NCI-H524 treated with DMSO at 0.1 percent for 48 hours (cell line): ENCODE measurements around the gene SAMD15.
A peak's percentile ranks its signal among the peaks of the same experiment; 100 is the strongest.
"Not testable (repeated sequence)": the region's sequence is repeated elsewhere in the genome, so short reads cannot be mapped to it uniquely, and the experiment has no call there.

Experiments
- DNase-seq: peaks from one replicate; lab custom pipeline; 2025; lab: John Stamatoyannopoulos, UW

The SAMD15 gene

GRCh38 chr14:77375973-77376770 lies 1.0 kb upstream of the SAMD15 start:
- DNase-seq: no peak

GRCh38 chr14:77377502-77377844 lies 294 bp downstream of the SAMD15 start:
- no peak for DNase-seq

- no peak for DNase-seq
These were observed 1.5 kb downstream of the SAMD15 start for GRCh38 chr14:77378701-77379100.

GRCh38 chr14:77390188-77390587 lies 13.0 kb downstream of the SAMD15 start:
- no peak for DNase-seq

GRCh38 chr14:77400216-77400615 lies 23.0 kb downstream of the SAMD15 start:
- no peak for DNase-seq

- no peak for DNase-seq
These were observed 26.6 kb downstream of the SAMD15 start for GRCh38 chr14:77403768-77404167.

GRCh38 chr14:77406086-77406485 lies 28.9 kb downstream of the SAMD15 start:
- no peak for DNase-seq

- DNase-seq: no peak
These were observed 29.5 kb downstream of the SAMD15 start for GRCh38 chr14:77406718-77407117.

- no peak for DNase-seq
These were observed 30.0 kb downstream of the SAMD15 start for GRCh38 chr14:77407158-77407557.

- peak; percentile 40 for DNase-seq
These were observed 32.0 kb downstream of the SAMD15 start for GRCh38 chr14:77409131-77409533.

- not testable (repeated sequence) for DNase-seq
These were observed 38.3 kb downstream of the SAMD15 start for GRCh38 chr14:77415403-77416030.

- not testable (repeated sequence) for DNase-seq
These were observed 38.9 kb downstream of the SAMD15 start for GRCh38 chr14:77416098-77416497.

GRCh38 chr14:77416836-77417235 lies 39.7 kb downstream of the SAMD15 start:
- no peak for DNase-seq

GRCh38 chr14:77421201-77421600 lies 44.0 kb downstream of the SAMD15 start:
- no peak for DNase-seq

- no peak for DNase-seq
These were observed 46.2 kb downstream of the SAMD15 start, which contains the start of gene NOXRED1 for GRCh38 chr14:77423423-77423822. TSS of gene NOXRED1 (minus strand) at chr14:77423523. CDS start at chr14:77422889, 634 bp downstream.

GRCh38 chr14:77424862-77425261 lies 47.7 kb downstream of the SAMD15 start:
- DNase-seq: no peak

- DNase-seq: no peak
These were observed 49.2 kb downstream of the SAMD15 start for GRCh38 chr14:77426396-77426795.

- DNase-seq: no peak
These were observed 58.9 kb downstream of the SAMD15 start for GRCh38 chr14:77436042-77436441.

- no peak for DNase-seq
These were observed 61.4 kb downstream of the SAMD15 start for GRCh38 chr14:77438596-77438995.

- no peak for DNase-seq
These were observed 62.7 kb downstream of the SAMD15 start for GRCh38 chr14:77439861-77440260.
